IMR-90 (cell line): ENCODE results near the gene BCAR1.

ENCODE experiments used
- BHLHE40 ChIP-seq: fragments of 150-350 bp; IDR thresholded peaks from 2 replicates; pipeline ENCODE4 v1.6.1; 2016; ENCODE audit warnings: mild to moderate bottlenecking, low read depth, low read length
- CEBPB ChIP-seq: IDR thresholded peaks from 2 replicates; pipeline ENCODE4 v1.6.1; 2012; ENCODE audit warnings: low read depth, low read length, improper control_type of control experiment
- CHD1 ChIP-seq: IDR thresholded peaks from 2 replicates; pipeline ENCODE4 v1.6.1; 2012; ENCODE audit warnings: low read depth, low read length, improper control_type of control experiment
- MAZ ChIP-seq: IDR thresholded peaks from 2 replicates; pipeline ENCODE4 v1.6.1; 2012; ENCODE audit warnings: low read depth, mild to moderate bottlenecking, low read length, improper control_type of control experiment, moderate library complexity, borderline replicate concordance
- POLR2A ChIP-seq: IDR thresholded peaks from 2 replicates; pipeline ENCODE4 v1.6.1; 2012; ENCODE audit warnings: mild to moderate bottlenecking, low read depth, low read length
- SMC3 ChIP-seq: fragments of 150-350 bp; IDR thresholded peaks from 2 replicates; pipeline ENCODE4 v1.6.1; 2016; ENCODE audit warnings: low read depth, mild to moderate bottlenecking, antibody characterized with exemption, low read length, moderate library complexity
- TF ChIP-seq, protein P1 (sequence below): conservative IDR thresholded peaks from 2 replicates; pipeline ENCODE4 v1.5.1; 2012; ENCODE audit warnings: mild to moderate bottlenecking, low read depth, low read length, improper control_type of control experiment
- TF ChIP-seq, protein P2 (sequence below): fragments of 150-350 bp; IDR thresholded peaks from 2 replicates; pipeline ENCODE4 v1.6.1; 2017; ENCODE audit warnings: mild to moderate bottlenecking, antibody characterized with exemption, low read length, low read depth

DNA sequence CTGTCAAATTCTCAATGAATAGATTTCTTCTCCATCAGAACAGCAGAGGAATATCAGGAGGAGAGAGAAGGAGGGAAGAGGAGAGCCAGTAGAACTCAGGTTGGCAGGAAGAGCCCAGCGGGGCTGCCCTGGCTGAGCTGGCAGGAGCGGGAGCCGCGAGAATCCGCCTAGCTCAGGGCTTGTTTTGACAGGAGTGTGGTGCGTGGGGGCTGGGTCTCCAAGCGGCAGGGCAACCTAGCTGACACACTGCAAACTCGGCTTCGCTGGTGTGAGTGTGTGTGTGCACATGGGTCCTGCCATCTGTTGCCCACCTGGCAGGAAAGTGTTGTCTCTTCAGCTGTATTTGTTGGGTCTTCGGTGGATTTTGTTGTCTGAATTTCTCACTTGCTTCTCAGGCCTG, 27.9 kb upstream of the BCAR1 start:
- TF ChIP-seq, protein P1, sequence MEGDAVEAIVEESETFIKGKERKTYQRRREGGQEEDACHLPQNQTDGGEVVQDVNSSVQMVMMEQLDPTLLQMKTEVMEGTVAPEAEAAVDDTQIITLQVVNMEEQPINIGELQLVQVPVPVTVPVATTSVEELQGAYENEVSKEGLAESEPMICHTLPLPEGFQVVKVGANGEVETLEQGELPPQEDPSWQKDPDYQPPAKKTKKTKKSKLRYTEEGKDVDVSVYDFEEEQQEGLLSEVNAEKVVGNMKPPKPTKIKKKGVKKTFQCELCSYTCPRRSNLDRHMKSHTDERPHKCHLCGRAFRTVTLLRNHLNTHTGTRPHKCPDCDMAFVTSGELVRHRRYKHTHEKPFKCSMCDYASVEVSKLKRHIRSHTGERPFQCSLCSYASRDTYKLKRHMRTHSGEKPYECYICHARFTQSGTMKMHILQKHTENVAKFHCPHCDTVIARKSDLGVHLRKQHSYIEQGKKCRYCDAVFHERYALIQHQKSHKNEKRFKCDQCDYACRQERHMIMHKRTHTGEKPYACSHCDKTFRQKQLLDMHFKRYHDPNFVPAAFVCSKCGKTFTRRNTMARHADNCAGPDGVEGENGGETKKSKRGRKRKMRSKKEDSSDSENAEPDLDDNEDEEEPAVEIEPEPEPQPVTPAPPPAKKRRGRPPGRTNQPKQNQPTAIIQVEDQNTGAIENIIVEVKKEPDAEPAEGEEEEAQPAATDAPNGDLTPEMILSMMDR = no peak
- no peak for TF ChIP-seq SMC3
- TF ChIP-seq CHD1 = no peak
- TF ChIP-seq POLR2A = no peak
- no peak for TF ChIP-seq BHLHE40
- TF ChIP-seq, protein P2, sequence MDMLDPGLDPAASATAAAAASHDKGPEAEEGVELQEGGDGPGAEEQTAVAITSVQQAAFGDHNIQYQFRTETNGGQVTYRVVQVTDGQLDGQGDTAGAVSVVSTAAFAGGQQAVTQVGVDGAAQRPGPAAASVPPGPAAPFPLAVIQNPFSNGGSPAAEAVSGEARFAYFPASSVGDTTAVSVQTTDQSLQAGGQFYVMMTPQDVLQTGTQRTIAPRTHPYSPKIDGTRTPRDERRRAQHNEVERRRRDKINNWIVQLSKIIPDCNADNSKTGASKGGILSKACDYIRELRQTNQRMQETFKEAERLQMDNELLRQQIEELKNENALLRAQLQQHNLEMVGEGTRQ = no peak
- TF ChIP-seq MAZ = no peak
- TF ChIP-seq CEBPB = no peak
